HG03280 (cell line): Measurements from ENCODE around the gene CREB5.

ENCODE experiments used
- ATAC-seq: cut with Tn5 transposase; IDR thresholded peaks from one replicate; pipeline ENCODE4 v1.9.1; 2021; ENCODE audit warnings: mild to moderate bottlenecking, moderate library complexity; ENCODE audit not compliant: unreplicated experiment

The CREB5 gene

DNA sequence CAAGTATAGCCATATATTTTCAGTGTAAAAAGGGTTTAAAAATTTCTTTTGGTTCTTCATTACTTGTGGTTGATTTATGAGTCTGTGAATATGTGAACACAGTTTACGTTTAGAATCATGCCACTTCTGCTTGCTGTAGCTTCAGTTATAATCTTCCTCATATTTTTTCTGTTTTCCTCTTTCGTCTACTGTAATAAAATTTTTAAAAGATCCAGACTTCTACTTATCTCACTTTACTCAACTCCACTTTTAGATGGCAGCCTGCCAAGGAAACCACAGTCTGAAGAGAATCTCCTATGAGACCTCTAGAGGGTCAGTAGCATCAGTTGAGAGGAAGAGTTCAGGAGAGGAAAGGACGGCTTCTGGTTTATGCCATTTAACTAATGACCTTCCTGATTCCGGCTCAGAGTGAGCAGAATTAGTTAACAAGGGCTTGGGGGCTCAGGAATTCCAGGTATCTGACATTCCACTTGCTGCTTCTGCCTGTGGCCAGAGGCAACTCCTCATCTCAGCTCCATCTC is 21.4 kb downstream of the CREB5 start:
- ATAC-seq, result no peak

DNA sequence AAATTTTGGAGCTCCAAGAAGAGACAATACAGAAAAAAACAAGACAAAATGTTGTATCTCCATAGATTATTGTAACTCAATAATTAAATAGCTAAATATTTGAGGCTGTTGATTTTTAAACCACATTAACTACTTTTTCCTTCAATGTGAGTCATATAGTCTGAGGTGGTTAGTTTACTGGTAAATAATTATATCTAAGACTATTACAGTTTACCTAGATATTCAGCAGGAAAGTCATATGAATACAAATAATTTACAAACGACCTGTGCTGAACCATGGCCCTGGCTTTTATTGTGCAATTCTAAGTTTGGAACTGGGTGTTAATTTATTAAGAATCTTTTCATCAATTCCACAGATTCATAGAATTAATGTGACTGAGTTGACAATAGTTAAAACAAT is 22.2 kb downstream of the CREB5 start:
- no peak for ATAC-seq

DNA sequence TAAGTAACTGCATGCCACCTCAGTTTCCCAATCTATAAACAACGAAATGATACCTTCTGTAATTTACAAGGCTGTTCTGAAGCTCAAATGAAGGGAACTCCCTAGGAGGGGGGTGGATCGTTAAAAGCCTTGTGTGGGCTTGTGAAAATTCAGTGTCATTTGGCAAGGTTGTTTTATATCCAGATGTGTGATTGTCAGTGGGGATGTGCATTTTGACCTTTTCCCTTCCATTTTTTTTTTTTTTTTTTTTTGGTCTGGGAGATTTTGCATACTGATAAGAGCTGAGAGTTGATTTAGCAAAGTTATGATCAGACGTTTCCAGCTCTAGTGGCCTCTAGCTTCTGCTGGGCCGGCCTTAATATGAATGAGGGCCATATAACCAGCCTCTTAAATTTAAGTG is 22.8 kb downstream of the CREB5 start:
- no peak for ATAC-seq

DNA sequence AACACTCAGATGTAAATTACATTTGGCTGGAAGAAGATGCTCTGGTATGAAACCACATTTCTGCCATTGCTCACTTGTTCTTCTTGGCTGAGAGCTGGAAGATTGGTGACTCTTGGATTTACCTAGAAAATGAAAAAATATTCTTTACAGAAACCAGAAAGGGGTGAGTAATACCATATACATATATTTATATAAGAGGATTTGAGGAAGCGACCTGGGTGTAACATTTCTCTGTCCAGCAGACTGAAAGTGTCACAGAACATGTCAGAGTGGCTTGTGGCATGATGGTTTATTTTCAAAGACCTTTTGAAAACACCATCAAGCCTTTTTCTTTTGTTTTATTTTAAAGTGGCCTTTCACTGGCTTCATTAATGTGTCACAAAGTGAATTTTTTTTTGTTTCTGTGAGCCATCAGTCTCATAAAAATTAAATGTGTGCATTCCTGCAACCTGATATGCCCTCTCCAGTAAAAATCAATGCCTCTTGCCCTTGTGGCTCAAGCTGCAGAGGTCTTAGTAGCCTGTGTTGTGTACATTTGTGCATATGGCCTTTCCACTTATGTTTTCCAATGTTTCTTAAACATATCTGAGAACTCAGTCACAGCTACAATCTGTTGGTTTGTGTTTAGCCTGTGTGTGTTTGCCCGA is 23.5 kb downstream of the CREB5 start:
- ATAC-seq, result no peak

DNA sequence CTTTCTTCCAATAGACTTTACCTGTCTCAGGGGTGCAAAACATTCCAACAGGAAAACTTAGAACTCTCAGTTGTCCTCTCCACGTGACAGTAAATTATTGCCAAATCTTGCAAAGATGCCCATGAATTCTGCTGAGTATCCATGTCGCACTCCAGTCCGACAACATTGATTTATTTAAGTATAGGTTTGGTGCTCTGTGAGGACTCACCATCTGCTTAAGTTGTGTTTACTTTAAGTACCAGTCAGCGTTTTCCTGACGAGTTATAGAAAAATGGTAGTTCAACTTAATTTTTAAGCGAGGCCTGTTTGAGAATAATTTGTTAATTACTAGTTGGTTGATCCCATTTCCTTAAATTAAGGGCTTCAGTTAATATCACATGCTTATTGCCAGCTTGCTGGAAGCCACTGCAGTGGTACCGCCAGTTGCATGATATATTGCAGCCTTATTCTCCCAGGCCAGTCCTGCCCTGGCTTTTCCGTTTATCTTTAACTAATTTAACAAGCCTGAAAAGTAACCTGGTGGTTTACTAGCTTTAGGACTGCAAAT is 27.8 kb downstream of the CREB5 start:
- no peak for ATAC-seq

DNA sequence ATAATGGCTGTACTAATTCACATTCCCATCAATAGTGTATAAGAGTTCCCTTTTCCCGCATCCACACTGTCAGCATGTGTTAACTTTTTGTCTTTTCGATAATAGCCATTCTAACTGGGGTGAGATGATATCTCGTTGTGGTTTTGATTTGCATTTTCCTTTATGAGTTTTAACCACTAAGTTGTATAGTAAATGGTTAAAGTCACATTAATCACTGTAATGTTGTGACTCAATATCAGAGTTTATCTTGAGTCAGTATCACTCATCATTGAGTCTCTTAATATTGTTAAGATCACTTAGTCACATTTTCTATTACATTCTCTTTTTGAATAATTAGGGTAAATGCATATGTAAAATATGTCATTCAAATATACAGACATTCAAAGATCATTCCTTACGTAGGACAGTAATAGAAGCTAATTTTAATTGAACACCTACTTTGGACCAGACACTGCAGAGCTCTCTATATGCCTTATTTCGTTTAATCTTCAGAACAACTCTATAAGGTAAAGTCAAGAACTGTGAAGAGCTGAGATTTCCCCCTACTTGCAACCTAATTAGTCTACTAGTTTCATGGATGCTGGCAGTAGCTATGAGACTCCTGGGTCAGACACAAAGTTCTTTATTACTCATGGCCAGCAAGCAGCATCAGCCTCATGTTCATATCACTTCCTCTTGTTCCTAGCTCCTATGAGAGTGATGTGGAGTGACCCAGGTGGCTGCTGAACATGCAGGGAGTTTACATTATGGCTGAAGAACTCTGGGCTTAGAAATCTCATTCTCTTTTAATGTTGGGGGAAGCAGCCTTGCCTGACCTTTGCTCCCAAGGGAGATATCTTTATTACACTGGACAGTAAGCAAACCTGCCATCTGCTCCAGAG is 30.5 kb downstream of the CREB5 start:
- no peak for ATAC-seq

DNA sequence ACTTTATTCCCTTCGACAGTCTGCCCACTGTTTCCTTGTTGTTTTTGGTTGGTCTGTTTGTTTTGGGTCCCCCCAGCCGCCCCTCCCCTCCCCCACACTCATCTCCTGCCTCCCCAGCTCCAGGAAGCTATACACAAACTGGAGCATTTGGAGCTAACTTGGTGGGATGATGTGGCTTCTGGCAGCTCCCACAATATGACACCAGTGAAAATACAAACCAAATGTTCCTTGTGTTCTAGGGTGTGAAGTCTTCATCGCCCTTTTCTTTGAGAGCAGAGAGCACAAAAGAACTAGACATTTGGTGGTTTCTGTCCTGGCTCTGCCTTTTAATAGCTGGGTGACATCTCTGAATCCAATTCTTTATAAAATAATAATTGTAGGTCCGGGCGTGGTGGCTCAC is 33.8 kb downstream of the CREB5 start:
- ATAC-seq, result no peak

DNA sequence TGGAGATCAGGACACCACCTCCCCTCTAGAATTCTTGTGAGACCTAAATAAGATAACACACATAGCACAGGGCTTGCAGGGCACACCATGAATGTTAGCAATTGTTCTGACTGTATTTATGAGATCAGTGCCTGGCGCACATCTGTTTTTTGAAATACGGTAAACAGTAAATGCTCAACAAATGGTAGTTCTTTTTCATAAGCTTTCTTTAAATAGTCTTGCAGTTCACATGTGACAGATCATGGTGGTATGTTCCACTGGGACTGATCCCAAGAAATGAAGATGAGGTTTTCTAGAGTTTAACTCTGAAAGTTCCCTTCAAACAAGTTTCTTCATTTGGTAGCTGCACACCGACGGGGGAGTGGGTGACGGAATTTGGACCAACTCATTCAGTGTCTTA is 34.8 kb downstream of the CREB5 start:
- ATAC-seq, result no peak

DNA sequence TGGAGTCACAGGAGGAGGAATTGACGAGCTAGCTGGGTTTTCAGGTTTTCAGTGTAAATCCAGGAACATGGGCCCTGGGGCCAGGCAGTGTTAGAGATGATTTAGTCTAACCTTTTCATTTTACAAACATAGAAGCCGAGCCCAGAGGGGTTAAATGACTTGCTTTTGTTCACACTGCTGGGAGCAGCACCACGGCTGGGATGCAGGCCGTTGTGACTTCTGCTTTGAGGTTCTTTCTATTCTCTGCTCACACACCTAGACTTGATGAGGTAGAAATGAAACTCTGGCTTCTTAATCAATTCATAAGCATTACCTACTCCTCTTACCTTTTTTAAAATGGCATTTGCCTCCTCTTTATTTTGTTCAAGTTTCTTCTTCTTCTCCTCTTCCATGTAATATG is 36.4 kb downstream of the CREB5 start:
- no peak for ATAC-seq

DNA sequence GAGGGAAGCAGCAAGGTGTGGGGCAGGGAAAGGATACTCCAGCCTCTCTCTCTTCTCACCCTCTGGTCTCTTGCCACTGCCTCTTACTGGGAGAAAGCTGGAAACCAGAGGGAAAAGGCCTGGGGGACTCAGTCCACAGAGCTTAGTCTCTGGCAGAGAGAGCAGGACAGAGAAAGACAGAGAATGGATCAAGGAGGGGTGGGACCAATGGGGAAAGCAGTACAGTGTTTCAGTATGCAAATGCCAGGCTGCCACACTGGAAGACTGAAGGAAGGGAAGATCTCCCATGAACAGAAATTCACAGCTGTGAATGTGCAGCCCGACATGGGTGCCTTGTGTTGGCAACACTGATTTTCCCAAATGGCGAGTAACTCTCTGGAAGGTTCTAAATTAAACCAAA is 40.4 kb downstream of the CREB5 start:
- ATAC-seq, result no peak

DNA sequence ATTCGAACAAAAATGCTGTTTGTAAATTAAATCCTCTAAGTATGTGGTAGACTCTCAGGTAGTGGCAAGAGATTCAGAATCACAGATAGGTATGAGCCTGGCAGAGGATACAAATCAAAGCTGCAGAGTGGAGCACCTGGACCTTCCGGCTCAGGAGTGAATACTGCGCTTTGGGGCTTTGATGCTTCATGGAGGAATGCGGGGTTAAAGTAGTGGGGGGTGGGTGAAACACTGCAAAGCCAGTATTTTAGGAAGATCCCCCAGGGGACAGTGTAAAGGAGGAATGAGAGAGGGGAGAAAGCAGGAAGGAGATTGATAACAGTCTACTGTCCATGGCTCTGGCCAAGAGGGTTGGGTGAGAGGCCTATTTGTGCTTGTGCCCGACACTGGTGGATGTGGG is 43.2 kb downstream of the CREB5 start:
- no peak for ATAC-seq

DNA sequence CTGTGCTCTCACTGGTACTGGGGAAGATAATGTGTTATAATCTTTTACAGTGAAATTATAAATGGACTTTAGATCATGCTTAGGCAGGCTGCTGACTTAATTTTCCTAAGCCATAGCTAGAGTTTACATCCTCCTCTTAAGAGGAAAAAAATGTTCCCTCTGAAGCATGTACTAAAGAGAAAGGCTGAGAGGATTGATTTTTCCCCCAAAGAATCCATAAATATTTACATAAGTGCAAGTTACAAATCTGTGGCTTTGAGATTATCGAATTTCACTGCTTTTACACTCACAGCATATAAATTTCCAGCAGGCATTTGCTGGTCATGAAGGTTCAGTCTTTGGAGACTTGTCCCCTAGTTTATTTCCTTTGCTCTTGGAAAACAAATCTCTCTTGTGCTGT is 43.7 kb downstream of the CREB5 start:
- ATAC-seq, result no peak

DNA sequence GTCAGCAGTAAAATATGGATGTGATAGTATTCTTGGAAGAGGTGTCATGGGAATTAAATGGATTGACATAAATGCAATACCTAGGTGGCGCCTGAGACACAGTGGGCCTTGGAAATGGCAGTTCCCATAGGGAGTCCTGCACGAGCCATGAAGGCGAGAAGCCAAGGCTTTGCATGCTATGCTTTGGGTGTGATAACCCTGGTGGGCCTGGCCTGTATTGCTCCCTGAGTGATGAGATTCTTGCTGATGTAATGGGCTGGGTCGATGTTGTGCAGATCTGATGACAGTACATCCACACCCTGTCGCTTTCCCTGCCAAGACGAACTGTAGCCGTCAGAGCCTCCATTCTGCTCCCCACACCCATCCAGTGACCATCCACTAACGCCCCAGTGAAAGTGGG is 46.4 kb downstream of the CREB5 start:
- no peak for ATAC-seq

DNA sequence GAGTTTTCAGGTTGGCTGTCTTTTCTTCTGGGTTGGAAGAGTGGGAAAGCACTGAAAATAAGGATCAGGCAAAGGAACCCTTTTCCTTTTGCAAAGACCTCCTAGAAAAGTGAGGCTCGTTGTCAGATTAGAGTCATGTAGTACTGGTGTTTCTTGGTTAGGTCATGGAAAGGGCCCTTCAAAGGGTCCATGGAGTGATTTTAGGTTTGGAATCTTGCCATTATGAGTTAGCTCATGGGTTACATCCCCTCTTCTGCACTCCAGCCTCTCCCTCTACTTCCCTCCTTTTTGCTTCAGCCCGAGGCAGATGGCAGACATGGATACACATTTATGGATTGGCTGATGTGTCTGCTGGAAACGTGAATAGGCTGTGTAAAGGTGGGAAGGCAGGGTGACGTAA is 47.0 kb downstream of the CREB5 start:
- ATAC-seq, result no peak

DNA sequence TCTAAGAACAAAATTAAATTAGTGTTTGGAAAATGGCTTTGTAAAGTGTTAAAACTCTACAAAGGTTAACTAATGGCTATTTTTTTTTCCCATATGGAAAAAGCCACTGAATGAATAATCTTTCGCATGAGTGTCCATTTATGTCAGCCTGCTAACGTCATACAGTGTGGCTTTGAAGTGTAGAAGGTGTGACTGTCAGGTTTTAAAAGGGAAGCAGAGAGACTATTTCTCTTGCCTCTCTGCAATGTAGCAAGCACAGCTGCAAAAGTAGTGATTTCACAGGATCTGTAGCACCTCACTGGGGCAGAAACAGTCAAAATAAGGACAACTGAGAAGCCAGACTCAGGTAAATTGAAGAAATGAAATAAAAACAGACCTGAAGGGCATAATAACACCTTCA is 53.4 kb downstream of the CREB5 start:
- ATAC-seq, result no peak

DNA sequence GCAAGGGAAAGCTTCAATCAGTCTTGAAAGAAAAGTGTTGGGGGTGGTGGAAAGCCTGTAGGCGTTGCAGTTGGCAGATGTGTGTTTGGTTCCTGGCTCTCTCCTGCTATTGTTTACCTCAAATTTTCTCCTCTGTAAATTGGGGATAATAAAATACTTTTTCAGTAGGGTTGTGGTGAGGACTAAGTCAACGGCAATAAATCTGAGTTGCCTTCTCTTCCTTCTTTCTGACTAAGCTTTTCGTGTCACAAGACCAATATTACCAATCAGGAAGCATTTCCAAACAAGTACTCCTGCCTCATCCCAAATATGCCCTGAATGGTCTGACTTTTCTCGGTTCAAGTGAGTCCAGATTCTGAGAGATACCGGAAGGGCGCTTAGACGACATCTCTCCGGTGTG is 54.0 kb downstream of the CREB5 start:
- no peak for ATAC-seq

DNA sequence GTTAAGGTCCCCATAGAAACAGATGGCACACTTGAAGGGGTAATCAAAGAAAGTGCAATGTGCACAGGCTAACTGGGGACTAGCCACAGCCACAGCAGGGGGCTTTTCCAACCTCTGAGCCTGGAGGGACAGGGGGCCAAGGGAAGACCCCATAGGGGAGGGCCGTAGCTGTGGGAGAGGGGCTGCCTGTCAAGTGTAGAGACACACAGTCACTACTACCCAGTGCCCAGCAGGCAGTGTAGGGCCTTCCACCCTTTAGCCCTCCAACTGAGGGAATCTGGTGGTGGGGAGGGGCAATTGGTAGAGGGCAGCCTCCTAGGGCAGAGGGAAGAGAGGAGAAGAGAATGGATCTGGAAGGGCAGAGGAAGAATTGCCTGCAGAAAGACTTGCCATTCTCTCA is 54.6 kb downstream of the CREB5 start:
- ATAC-seq, result no peak

DNA sequence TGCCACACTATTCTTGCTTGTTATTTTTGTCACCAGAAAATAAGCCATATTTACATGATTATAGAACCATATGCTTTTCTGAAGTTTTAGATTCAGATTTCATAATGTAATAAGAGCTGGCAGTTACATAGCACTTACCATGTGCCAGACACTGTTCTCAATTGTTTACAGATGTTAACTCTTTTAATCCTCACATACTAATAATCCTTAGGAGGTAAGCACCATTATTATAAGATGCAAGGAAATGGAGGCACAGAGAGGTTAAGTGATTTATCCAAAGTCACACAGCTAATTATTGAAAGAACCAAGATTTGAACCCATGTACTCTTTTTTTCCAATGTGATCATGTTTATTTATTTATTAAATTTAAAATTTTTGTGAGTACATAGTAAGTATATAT is 57.2 kb downstream of the CREB5 start:
- ATAC-seq, result no peak

DNA sequence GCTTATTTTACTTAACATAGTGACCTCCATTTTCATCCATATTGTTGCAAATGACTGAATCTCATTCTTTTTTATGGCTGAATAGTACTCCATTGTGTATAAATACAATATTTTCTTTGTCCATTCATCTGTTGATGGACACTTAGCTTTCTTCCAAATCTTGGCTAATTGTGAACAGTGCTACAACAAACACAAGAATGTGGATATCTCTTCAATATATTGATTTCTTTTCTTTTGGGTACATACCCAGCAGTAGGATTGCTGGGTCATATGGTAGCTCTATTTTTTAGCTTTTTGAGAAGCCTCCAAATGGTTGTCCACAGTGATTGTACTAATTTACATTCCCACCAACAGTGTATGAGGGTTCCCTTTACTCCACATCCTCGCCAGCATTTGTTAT is 58.0 kb downstream of the CREB5 start:
- no peak for ATAC-seq

DNA sequence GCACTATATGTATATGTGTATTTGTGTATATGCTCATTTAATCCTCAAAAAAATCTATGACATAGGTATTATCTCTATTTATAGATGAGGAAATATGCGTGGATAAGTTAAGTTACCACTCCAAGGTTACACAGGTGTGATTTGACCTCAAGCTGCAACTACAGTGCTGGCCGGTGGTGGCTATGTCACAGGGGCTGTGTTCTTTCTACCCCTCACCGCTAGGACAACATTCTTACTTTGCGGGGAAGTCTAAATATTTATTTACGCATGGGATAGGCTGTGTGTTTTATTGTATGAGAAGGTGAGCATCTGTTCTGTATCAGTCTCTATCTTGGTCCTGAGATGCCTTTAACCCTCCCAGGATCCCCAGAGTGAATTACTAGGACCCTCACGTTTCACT is 60.0 kb downstream of the CREB5 start:
- no peak for ATAC-seq

DNA sequence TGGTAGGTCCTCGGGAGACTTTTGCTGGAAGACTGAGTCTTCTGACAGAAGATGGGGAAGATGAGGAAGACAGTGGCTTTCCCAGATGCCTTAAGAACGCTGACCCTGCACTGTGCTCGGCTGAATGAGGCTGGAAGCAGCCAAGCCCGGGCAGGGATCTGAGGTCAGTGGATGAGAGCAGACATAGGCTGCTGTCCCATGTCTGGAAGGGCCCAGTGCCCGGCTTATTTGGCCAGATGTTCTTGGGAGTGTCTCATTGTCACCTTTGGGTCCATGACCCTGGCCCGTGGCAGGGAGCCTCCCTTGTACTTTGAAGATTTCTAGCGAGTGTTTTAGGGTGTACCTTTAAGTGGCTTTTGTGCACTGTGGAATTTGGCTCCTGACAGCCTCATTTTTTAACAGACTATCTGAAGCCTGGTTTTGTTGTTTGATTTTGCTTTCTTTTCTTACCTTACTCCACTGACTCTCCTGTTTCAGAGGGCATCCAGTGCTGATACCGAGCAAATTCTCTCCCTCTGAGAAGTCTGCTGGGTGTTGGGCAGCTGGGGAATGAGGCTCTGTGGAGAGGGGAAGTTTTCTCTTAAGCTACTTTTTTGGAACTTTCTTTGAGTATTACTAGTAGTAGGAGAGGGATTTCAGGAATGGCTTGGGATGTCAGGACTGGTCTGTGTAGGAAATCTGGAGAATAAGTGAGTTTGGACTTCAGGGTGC is 61.4 kb downstream of the CREB5 start:
- ATAC-seq, result no peak

DNA sequence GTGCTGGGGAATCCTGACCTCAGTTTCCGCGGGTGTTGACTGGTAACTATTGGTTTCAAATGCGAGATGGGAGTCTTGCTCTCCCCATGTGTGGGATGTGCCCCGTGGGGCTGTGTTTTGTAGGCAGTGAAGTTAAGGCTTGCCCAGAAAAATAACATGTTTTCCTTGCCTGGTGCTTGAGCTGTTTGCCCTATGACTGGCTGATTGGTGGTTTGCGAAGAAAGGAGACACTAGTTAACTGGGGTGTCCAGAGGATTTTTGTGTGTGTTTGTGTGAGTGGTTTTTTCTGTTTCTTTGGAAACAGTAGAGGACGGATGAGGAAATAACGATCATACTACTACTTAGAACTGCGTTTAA is 61.9 kb downstream of the CREB5 start:
- no peak for ATAC-seq
